ENCODE measurements around the gene TTK.
A peak's percentile ranks its signal among the peaks of the same experiment; 100 is the strongest.

The TTK gene

DNA sequence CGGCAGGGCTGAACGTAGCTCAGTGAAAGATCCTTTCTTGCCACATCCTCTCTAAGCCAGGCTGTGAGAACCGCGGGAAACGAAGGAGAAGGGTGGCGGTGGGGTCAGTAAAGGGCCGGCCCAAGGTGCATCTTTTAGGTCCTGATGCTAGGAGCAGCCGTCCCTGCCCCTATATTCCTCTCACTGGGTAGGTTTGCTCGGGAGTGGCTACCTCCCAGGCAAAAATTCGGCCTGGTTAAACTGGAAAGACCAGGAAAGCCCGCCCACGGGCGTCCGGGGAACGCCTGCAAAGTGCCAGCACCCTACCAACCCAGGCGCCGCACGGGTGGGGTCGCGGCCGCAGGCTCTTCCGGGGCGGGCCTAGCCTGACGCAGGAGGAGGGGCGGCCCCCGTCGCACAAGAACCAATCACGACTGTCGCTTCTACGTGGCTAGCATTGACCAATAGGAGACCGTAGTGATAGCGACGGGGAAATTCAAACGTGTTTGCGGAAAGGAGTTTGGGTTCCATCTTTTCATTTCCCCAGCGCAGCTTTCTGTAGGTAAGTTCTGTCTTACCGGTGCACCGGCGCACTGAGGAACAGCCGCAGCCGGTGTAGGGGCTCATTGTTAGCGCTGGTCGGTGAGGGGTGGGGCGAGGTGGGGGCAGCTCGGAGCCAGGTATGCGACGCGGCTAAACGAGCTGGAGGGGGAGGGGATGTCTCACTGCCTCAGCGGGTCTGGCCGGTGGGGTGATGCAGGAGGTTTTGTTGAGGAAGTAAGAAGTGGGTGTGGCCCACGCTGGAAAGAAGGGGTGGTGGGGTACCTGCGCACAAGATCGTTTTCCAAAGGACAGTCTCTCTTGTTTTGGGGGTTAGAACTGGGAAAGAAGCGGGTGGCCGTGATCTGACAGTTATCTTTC is at the start of gene TTK:
Gene TTK, plus strand, starts transcription at position 477 of the 900 bp plus-strand sequence. CDS start 1,195 bp downstream, outside the sequence.
- peak; percentile 95 for DNase-seq

DNA sequence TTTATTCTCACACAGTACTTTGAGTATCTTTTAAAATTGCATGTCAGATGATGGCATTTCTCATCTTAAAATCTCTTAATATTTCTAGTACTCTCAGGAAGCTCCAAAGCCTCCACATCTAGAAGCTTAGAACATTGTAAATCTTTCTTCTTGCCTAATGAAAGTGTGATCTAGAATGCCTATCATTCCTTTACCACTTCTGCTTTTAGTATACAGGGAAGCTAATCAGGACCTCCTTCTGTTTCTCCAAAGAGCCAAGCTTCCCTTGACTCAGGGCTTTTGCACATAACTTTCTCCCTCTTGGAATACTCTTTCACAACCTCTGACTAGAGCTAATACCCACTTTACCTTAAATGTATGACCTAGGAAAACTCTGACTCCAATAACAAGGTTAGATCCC is 49.6 kb upstream of the TTK start:
- no peak for DNase-seq

DNA sequence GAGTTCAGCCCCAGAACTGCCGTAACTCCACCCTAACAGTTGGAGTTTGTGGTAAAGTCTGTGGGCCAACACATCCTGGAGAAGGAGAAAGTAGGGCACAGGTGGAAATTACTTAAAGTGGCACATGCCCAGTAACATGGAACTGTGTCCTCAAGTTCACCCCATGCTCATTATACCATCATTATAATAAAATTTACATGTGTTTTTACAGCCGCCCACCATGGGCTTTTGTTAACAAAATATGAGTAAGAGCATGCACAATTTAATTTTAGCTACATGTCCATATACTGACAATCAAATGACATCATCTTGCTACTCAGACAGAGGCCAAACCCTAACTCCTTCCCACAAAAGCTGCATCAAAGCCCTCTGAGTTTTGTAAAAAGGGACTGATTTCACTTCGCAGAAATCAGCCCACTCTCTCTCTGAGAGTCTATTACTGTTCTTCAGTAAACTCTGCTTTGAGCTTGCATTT is 39.8 kb upstream of the TTK start:
- DNase-seq, result peak; percentile 55

DNA sequence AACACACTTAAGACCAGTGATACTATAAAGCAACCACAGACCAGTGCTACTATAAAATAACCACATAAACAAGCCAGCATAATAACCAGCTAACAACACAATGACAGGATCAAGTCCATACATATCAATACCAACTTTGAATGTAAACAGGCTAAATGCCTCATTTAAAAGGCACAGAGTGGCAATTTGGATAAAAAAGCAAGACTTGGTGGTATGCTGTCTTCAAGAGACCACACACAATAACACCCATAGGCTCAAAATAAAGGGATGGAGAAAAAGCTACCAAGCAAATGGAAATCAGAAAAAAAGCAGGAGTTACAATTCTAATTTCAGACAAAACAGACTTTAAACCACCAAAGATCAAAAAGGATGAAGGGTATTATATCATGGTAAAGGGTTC is 37.3 kb upstream of the TTK start:
- DNase-seq, result no peak

DNA sequence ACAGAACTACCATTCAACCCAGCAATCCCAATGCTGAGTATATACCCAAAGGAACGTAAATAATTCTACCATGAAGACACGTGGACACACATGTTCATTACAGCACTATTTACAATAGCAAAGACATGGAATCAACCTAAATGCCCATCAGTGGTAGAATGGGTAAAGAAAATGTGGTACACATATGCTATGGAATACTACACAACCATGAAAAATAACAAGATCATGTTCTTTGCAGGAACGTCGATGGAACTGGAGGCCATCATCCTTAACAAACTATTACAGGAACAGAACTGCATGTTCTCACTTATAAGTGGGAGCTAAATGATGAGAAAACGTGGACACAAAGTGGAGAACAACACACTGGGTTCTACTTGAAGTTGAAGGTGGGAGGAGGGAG is 34.7 kb upstream of the TTK start:
- DNase-seq, result no peak

DNA sequence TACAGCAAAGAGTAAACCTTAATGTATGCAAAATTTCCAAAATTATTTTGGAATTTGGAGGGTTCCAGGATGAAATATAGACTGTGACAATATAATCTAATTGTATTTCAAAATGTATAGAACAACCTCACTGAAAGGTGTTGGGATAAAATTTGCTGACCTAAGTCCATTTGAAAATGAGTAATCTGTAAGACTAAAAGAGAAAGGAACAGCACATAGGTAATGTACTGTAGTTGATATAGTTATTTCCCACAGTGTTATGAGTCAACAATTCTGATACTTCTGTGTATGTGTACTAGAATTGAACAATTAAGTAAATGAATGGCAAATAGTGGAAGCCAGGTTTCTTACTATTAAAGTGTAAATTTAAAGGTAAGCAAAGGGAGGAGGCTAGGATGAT is 33.3 kb upstream of the TTK start:
- DNase-seq, result no peak

DNA sequence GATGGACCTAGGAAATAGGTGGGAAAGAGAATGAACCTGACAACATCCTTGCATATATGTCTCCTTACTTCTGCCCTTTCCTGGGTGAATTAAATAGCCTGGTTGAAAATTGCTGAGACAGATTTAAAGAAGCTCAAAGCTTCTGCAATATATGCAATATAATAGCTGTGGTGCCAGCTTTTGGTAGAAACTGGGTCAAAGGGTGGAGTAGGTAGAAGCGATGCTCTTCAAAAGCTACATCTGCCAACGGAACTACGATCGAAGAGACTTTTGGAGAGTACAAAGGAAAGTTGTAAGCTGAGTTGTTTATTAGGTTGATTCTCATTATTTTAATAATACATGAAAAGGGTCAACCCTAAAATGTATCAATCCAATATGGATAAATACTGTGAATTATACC is 22.8 kb upstream of the TTK start:
- peak; percentile 11 for DNase-seq

DNA sequence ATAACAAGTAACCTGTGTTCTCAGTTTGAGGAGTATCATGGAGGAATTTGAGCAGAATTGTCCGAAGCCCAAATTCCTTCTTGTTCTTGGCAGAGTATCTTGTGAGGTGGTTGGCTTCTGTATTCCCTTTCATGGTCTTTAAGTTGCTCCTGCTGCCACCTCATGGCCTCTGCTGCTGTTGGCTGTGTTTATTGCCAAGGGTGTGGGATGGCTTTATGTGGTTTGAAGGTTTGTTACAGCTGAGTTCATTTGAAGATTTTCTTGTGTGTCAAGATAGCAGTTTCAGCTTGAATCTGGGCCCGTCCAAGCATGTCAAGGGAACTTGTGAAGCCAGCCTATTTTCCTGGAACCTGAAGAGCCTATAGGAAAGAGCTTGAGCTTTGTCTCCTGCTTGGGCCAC is 20.2 kb upstream of the TTK start:
- peak; percentile 41 for DNase-seq

DNA sequence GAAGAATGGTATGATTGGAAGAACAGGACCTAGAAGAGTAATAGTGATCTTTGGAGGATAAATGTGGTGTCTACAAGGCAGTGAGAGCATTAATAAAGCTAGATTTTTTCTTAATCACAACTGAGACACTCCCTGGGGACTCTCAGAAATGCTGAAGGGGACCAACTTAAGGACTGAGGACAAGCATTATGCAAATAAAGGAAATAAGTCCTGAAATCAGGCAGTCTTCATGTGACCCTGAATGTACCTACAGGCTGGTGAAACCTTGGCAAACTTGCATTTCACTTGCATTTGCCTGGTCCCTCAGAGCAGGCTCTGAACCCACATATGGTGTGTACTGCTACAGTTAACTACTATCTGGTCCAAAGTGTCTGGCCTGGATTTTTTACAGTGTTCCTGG is 19.3 kb upstream of the TTK start:
- DNase-seq, result no peak

DNA sequence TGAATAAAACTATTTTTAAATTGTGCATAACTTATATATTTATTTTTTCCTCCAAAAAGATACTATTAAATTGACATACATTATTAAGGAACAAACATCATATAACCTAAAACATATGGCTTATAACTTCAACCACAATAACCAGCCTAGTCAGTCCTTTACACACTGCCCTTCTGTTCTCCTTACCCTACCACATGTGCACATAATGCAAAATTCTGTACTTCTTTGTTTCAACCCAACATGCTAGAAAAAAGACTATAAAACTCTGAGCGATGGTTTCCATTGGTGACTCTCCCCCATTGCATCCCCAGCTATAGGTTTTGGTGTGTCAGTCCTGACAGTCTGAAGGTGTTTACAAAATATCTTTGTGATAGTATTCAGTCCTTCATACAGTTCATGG is 14.8 kb upstream of the TTK start:
- DNase-seq, result no peak

DNA sequence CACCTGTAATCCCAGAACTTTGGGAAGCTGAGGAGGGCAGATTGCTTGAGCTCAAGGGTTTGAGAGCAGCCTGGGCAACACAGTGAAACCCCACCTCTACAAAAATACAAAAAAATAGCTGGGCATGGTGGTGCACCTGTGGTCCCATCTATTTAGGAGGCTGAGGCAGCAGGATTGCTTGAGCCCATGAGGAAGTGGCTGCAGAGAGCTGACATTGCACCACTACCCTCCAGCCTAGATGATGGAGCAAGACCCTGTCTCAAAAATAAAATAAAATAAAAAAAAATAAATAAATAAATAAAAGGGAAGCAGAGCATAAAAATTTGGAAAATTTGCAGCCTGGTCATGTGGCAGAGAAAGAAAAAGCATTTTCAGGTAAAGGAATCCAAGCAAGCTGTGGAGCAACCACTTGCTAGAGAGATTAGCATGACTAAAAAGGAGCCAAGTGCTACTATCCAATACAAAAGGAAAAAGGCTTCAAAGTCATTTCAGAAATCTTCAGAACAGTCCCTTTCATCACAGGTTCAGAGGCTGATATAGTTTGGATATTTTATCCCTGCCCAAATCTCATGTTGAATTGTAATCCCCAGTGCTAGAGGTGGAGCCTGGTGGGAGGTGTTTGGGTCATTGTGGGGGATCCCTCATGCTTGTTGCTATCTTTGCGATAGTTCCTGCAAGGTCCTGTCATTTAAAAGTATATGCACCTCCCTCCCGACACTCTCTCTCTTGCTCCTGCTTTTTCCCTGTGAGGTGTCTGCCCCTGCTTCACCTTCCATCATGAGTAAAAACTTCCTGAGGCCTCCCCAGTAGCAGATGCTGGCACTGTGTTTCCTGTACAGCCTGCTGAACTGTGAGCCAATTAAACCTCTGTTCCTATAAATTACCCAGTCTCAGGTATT is 11.2 kb upstream of the TTK start:
- DNase-seq, result no peak

DNA sequence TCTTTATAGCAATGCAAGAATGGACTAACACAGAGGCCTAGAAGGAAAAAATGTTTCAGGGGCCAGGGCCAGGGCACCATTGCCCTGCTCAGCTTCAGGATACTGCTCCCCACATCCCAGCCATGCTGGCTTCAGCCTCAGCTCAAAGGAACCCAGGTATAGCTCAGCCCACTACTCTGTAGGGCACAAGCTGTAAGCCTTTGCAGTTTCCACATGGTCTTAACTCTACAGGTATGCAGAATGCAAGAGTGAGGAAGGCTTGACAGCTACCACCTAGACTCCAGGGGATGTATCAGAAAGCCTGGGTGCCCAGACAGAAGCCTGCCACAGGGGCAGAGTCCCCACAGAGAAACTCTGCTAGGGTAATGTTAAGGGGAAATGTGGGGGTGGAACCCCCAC is 10.5 kb upstream of the TTK start:
- no peak for DNase-seq

DNA sequence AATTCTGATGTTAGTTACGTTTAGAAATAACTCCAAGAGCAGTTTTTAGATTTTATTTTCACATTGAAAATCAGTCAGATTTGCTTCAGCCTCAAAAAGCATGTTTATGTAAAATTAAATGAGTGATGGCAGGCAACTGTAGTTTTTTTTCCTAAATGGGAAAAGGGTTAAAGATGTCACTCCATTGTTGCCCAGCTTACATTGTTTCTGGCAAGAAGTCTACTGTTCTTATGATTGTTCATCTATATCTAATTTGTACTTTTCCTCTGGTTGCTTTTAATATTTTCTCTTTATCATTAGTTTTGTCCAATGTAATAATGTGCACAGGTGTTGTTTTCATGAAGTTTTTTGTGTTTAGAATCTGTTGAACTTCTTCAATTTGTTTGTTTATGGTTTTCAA is 6.7 kb upstream of the TTK start:
- no peak for DNase-seq

DNA sequence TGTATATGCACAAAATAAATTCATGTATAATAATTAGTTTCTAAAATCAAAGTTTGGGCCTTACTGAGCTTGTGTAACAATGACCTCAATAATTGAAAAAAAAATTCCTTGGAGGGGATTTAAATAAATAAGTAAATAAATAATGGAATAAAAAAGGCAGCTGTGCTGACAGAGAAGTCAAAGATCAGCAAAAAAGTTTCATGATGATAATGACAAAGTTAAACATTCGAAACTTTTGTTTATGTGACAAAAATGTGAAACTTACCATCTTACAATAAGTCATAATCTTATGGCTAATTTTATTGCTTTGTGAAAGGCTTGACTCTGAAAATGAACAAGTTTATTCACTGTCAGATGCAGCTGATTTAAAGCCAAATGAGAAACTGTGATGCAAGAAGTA is 3.1 kb upstream of the TTK start:
- DNase-seq, result no peak

DNA sequence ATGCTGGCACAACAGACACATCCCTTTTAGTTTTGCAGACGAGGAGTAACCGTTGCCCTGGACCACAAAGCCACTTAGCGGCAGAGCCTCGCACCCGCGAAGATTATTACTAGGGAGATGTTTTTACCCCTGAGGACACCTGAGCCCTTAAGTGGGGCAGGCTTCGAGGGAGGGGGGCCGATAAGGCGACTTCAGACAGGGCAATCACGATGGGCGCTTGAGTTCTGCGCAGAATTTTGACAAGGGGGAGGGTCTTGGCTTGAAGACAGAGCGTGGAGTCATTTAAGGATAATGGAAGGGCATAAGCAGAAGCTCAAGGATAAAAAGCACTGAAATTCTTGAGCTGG is 650 bp upstream of the TTK start:
- DNase-seq, result peak; percentile 65

DNA sequence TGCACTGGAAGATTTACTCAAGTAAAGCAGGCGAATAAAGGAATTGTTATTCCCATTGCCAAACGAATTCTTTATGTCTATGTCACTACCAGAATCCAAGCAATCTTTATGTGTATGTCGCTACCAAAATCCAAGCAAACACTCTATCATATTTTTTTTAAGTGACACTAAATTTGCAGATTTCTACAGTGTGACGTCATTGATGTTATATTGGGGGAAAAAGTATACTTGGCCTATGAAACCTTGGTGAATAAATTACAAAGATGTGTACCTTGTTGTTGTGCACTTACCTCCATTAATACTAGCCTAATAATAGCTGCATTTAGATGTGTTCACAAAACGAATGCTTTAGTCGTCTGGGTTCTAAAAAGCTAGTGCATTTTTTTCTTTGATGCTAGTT is 957 bp downstream of the TTK start:
- DNase-seq, result no peak

DNA sequence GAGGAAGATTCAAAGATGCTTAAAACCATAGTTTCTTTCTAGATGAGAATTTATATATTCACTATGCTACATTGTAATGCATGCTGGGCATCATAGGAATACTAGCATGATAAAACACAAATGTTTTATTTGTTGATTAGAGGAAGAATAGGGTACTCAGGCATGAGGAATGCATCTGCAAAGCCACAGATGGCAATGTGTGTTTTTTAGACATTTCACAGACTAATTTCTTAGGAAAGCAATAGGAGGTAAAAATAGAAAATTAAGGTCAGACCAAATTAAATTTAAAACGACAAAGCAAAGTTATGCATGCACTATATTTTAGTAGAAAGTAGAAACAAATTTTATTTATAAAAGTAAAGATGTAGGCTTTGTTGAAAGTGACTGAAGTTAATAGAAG is 2.1 kb downstream of the TTK start:
- DNase-seq, result no peak

DNA sequence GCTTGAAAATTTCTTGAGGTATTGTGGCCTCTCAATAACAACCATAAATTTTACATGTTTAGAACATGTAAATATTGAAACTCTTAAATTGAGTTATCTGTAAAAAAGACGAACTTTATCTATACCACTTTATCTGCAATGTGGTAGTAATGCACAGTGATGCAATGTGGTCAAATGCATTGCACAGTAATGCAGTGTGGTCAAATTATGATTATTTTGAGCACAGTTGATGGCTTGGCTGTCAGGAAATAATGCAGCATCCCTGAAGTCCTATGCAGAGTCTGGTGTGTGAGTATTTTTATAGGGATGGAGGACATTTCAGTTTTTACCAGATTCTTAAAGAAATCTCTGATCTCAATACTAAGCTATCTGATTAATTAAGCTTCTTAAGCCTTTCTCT is 5.1 kb downstream of the TTK start:
- DNase-seq, result no peak

DNA sequence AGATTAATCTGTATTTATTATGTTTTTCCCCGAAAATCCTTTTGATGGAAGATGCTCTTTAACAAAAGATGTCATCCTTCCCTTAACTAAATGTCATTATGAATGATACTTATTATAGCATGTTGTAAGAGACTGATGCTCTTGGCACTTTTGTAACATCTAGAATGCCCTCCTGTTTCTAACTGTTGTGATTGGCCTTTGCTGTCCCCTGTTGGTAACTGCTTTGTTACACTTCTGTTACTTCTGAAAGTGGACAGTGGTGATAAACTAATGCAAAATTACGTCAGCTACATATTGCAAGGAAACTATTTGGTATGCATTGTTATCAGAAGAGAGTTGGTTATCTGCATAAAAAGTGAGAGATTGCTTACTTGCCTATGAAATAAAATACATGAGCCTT is 5.8 kb downstream of the TTK start:
- DNase-seq, result peak; percentile 8

DNA sequence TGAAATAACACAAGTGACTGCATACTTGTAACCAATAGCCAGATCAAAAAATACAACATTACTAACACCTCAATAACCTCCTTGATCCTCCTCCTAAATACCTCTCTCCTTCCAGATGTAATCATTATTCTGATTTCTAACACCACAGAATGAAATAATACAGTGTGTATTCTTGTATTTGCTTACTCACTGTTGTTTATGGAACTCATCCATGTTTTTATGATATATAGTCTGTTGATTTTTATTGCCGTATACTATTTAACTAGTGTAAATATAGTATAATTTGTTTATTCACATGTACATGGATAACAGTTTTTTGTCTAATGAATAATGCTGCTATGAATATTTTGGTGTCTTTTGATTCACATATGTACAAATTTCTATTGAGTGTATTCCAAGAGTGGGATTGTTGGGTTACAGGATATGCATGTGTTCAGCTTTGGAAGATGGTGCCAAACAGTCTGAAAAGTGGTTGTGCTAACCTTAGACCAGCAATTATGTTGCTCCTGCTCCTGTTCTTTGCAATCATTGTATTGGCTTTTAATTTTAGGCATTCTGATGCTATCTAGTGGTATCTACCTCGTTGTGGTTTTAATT is 11.5 kb downstream of the TTK start:
- no peak for DNase-seq

DNA sequence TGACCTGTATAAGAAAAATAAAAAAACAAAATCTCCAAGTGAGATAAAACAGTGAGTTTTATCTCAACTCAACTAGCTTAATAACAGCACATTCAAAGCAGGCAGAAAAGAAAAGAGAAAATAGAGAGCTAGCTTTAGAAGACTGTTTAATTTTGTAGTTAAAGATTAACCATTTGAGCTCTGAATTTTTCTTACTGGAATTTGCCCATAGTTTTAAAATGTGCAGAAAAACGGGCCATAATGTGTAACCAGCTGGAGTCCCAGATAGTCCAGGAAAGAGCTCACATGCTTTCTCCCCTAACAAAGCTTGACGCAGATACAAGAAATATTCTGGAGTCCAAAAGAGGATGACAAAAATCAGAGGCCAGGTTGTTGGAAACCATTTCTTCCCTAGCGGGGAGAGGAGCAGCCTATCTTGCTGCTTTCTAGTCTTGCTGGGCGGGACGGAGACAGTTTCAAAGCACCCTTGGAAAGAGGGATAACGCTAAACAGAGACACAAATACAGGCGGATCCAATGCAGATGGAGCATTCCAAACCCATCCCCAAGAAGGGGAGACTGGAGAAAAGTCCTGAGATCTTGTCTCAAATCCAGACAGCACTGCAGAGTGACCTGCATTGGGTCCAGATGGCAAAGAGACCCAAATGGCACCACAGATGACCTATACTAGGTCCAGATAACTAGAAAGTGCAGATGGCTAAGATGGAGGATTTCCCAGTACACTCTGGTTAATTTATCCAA is 16.1 kb downstream of the TTK start:
- no peak for DNase-seq

DNA sequence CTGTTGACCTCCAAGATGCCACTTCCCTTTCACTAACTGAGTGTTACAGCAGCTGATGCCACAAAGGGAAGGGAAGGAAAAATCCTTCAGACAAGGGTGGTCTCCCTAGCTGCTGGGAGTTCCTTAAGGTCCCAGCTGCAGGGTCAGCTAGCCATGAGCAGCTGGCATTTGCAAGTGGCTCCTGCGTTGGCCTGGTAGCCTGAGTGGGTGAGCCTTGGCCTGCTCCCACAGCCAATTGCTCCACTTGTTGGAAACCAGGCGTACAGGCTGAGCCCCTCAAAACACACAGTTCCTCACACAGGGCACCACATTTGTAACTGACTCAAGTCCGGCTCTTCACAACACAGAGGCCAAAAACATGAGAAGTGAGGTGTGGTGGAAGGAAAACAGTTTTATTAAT is 16.7 kb downstream of the TTK start:
- DNase-seq, result no peak

DNA sequence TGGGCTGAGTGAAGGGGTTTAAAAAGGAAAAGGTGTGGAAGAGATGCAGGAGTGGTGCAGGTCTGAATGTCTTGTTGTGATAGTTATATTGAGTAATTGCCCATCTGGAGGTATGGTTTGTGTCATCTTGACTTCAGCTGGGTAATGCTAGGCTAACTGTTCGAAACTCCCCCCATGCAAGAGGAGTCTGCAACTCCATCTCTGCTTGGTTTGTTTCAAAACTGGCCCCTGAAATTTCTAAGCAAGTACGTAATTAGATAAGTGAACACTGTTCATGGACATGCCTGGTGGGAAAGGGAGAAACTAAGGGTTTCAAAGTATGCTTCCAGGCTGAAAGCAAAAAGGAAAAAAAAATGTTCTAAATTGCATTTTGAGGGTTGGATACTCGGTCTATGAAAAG is 17.1 kb downstream of the TTK start:
- DNase-seq, result no peak
